Bone marrow (tissue), 2 donors: ENCODE measurements around the gene KIT.
A peak's percentile ranks its signal among the peaks of the same experiment; 100 is the strongest.

Source experiments
- DNase-seq, 2 donors: peaks; one replicate each; lab custom pipeline; 2025; lab: John Stamatoyannopoulos, UW

KIT gene

GRCh38 chr4:54700986-54701385, 43.2 kb downstream of the KIT start:
- DNase-seq: no peak

- no peak for DNase-seq
These were observed 45.4 kb downstream of the KIT start for GRCh38 chr4:54703182-54703581.

- DNase-seq: peak in 1 of 2 donors; percentile 25
These were observed 49.6 kb downstream of the KIT start for GRCh38 chr4:54707406-54707805.

- DNase-seq: no peak
These were observed 50.9 kb downstream of the KIT start for GRCh38 chr4:54708339-54709279.

GRCh38 chr4:54709400-54709799, 51.6 kb downstream of the KIT start:
- no peak for DNase-seq

- DNase-seq: no peak
These were observed 54.4 kb downstream of the KIT start for GRCh38 chr4:54712206-54712605.

GRCh38 chr4:54714631-54715030, 56.9 kb downstream of the KIT start:
- DNase-seq: no peak

- no peak for DNase-seq
These were observed 58.8 kb downstream of the KIT start for GRCh38 chr4:54716478-54717065.

- no peak for DNase-seq
These were observed 59.9 kb downstream of the KIT start for GRCh38 chr4:54717694-54718093.

GRCh38 chr4:54719378-54719777, 61.6 kb downstream of the KIT start:
- no peak for DNase-seq

- no peak for DNase-seq
These were observed 65.5 kb downstream of the KIT start for GRCh38 chr4:54723220-54723619.

GRCh38 chr4:54723820-54724219, 66.1 kb downstream of the KIT start:
- no peak for DNase-seq

GRCh38 chr4:54726907-54727306, 69.2 kb downstream of the KIT start:
- DNase-seq: no peak

GRCh38 chr4:54727346-54727745, 69.6 kb downstream of the KIT start:
- DNase-seq: no peak

GRCh38 chr4:54728368-54728767, 70.6 kb downstream of the KIT start:
- no peak for DNase-seq

GRCh38 chr4:54729256-54729655, 71.5 kb downstream of the KIT start:
- DNase-seq: no peak

GRCh38 chr4:54730581-54730980, 72.8 kb downstream of the KIT start:
- DNase-seq: no peak

GRCh38 chr4:54731552-54731951, 73.8 kb downstream of the KIT start:
- no peak for DNase-seq

GRCh38 chr4:54731976-54732375, 74.2 kb downstream of the KIT start:
- DNase-seq: no peak

- no peak for DNase-seq
These were observed 79.7 kb downstream of the KIT start for GRCh38 chr4:54737421-54737820.

GRCh38 chr4:54741202-54741601, 83.4 kb downstream of the KIT start:
- DNase-seq: no peak

- DNase-seq: peak in 1 of 2 donors; percentile 63
These were observed 85.1 kb downstream of the KIT start for GRCh38 chr4:54742636-54743399.

- DNase-seq: no peak
These were observed 85.8 kb downstream of the KIT start for GRCh38 chr4:54743562-54743961.
